ENCODE measurements around the gene COG2.

GRCh38 chr1:230693777-230694176 is 51.5 kb downstream of the COG2 start:
- TF ChIP-seq CTCF (IDR thresholded peaks at IDR 0.05; ENCODE audit: insufficient read depth, low read depth, low read length) = no peak
- no peak for TF ChIP-seq EZH2 (IDR thresholded peaks at IDR 0.05; ENCODE audit: insufficient read depth, low read length)

Measured in astrocyte (in vitro differentiated cells and primary cell).